ENCODE data around the gene CKAP2L. TPM values are rescaled to one million over a fixed set of nuclear protein-coding genes. Genes with fewer than 3 reads are reported as not detected.

CKAP2L gene
- total RNA-seq, 1 donor from 2014 or later = 1.2 TPM

- H3K36me3 Mint-ChIP-seq (ENCODE audit: low read depth) = peaks cover 8% of the 10 kb centered on the region
- ChIA-PET POLR2A (no interaction called here), CTCF (interaction anchor here (1.3 kb wide), 1 partner anchor 105 kb away, joined by 4 read pairs; no protein-coding TSS in a partner anchor)
- no peaks in the 10 kb centered on the region for H3K9me3 Mint-ChIP-seq
- DNase-seq = no peak
- intact Hi-C loops (cut with micrococcal nuclease) = no loop called here
- no peak for TF ChIP-seq CTCF (IDR thresholded peaks at IDR 0.05)
- peaks cover 6% of the 10 kb centered on the region for H3K27me3 Mint-ChIP-seq
- no peak for ATAC-seq (ENCODE audit: low read depth)
- peaks cover 39% of the 10 kb centered on the region for H3K4me1 Mint-ChIP-seq
- no peak overlapping the region for H3K4me3 Mint-ChIP-seq
- no peak overlapping the region for H3K27ac Mint-ChIP-seq
Measured at GRCh38 chr2:112779598-112779997, 15.2 kb upstream of the CKAP2L start.

- no peak for ATAC-seq (ENCODE audit: low read depth)
- no peak overlapping the region for H3K27ac Mint-ChIP-seq
- POLR2A ChIA-PET = interaction anchor here (0.9 kb wide), 1 partner anchor 104 kb away, joined by 4 read pairs; no protein-coding TSS in a partner anchor
- intact Hi-C loops (cut with micrococcal nuclease) = no loop called here
- peaks cover 18% of the 10 kb centered on the region for H3K4me1 Mint-ChIP-seq
- H3K27me3 Mint-ChIP-seq = peaks cover 6% of the 10 kb centered on the region
- CTCF ChIA-PET = interaction anchor here (1.3 kb wide), 1 partner anchor 105 kb away, joined by 3 read pairs; no protein-coding TSS in a partner anchor
- H3K4me3 Mint-ChIP-seq = no peak overlapping the region
- no peaks in the 10 kb centered on the region for H3K9me3 Mint-ChIP-seq
- no peak for TF ChIP-seq CTCF (IDR thresholded peaks at IDR 0.05)
- H3K36me3 Mint-ChIP-seq (ENCODE audit: low read depth) = peaks cover 8% of the 10 kb centered on the region
- DNase-seq = no peak
Measured at GRCh38 chr2:112777036-112777435, 12.6 kb upstream of the CKAP2L start.

GRCh38 chr2:112776113-112776512 is 11.7 kb upstream of the CKAP2L start:
- intact Hi-C loops (cut with micrococcal nuclease) = no loop called here
- ChIA-PET POLR2A (interaction anchor here (0.9 kb wide), 1 partner anchor 105 kb away, joined by 4 read pairs; no protein-coding TSS in a partner anchor), CTCF (no interaction called here)
- peaks cover 9% of the 10 kb centered on the region for H3K4me1 Mint-ChIP-seq
- no peak for ATAC-seq (ENCODE audit: low read depth)
- peaks cover 6% of the 10 kb centered on the region for H3K36me3 Mint-ChIP-seq (ENCODE audit: low read depth)
- TF ChIP-seq CTCF (IDR thresholded peaks at IDR 0.05) = no peak
- H3K27ac Mint-ChIP-seq = no peak overlapping the region
- peaks cover 6% of the 10 kb centered on the region for H3K27me3 Mint-ChIP-seq
- H3K9me3 Mint-ChIP-seq = no peaks in the 10 kb centered on the region
- H3K4me3 Mint-ChIP-seq = no peak overlapping the region
- no peak for DNase-seq

GRCh38 chr2:112774536-112775285 is 10.3 kb upstream of the CKAP2L start:
- H3K36me3 Mint-ChIP-seq (ENCODE audit: low read depth) = peaks cover 6% of the 10 kb centered on the region
- H3K27ac Mint-ChIP-seq = no peak overlapping the region
- DNase-seq = no peak
- H3K27me3 Mint-ChIP-seq = peaks cover 6% of the 10 kb centered on the region
- CTCF ChIA-PET = interaction anchor here (1.2 kb wide), 1 partner anchor 108 kb away, joined by 3 read pairs; no protein-coding TSS in a partner anchor
- ATAC-seq (ENCODE audit: low read depth) = no peak
- peaks cover 11% of the 10 kb centered on the region for H3K4me1 Mint-ChIP-seq
- TF ChIP-seq CTCF (IDR thresholded peaks at IDR 0.05) = no peak
- H3K4me3 Mint-ChIP-seq = no peak overlapping the region
- POLR2A ChIA-PET = no interaction called here
- no peaks in the 10 kb centered on the region for H3K9me3 Mint-ChIP-seq
- intact Hi-C loops (cut with micrococcal nuclease) = no loop called here

GRCh38 chr2:112773556-112773955 is 9.1 kb upstream of the CKAP2L start:
- TF ChIP-seq CTCF (IDR thresholded peaks at IDR 0.05) = no peak
- no peak for ATAC-seq (ENCODE audit: low read depth)
- ChIA-PET POLR2A (no interaction called here), CTCF (interaction anchor here (0.7 to 1.2 kb wide), 3 partner anchors 24 to 112 kb away, joined by 3 to 4 read pairs (median 3); no protein-coding TSS in a partner anchor)
- no peak for DNase-seq
- Mint-ChIP-seq H3K36me3 (ENCODE audit: low read depth) (peaks cover 6% of the 10 kb centered on the region), H3K9me3 (no peaks in the 10 kb centered on the region), H3K27me3 (peaks cover 6% of the 10 kb centered on the region), H3K4me1 (peaks cover 11% of the 10 kb centered on the region), H3K4me3 (no peak overlapping the region), H3K27ac (no peak overlapping the region)
- intact Hi-C loops (cut with micrococcal nuclease) = no loop called here

Measured in activated B cell treated with CpG ODN at 0.5 μM for 24 hours (primary cell).